GM19438 (cell line): Measurements from ENCODE around the gene PROS1.

Experiments used
- ATAC-seq: cut with Tn5 transposase; IDR thresholded peaks from one replicate; pipeline ENCODE4 v1.9.1; 2021; ENCODE audit warnings: low read depth; ENCODE audit not compliant: unreplicated experiment

The PROS1 gene

GRCh38 chr3:93973131-93974126 lies at the start of gene PROS1:
Gene PROS1 (minus strand): TSS chr3:93973896. CDS start chr3:93973749, 147 bp downstream.
- ATAC-seq: peak; percentile 87

- ATAC-seq: no peak
Observed at GRCh38 chr3:94020293-94020692, 46.6 kb upstream of the PROS1 start.

- no peak for ATAC-seq
Observed at GRCh38 chr3:94019659-94020058, 46.0 kb upstream of the PROS1 start.

- no peak for ATAC-seq
Observed at GRCh38 chr3:94015025-94015424, 41.3 kb upstream of the PROS1 start.

- no peak for ATAC-seq
Observed at GRCh38 chr3:94012185-94012584, 38.5 kb upstream of the PROS1 start.

- no peak for ATAC-seq
Observed at GRCh38 chr3:94011233-94011711, 37.6 kb upstream of the PROS1 start.

GRCh38 chr3:94009608-94010007 lies 35.9 kb upstream of the PROS1 start:
- no peak for ATAC-seq

GRCh38 chr3:94008253-94008652 lies 34.6 kb upstream of the PROS1 start:
- no peak for ATAC-seq

- ATAC-seq: peak; percentile 94
Observed at GRCh38 chr3:94004301-94004910, 30.7 kb upstream of the PROS1 start.

GRCh38 chr3:94001827-94002495 lies 28.3 kb upstream of the PROS1 start:
- ATAC-seq: no peak

GRCh38 chr3:94001191-94001590 lies 27.5 kb upstream of the PROS1 start:
- no peak for ATAC-seq

GRCh38 chr3:93994056-93994455 lies 20.4 kb upstream of the PROS1 start:
- ATAC-seq: no peak

- ATAC-seq: no peak
Observed at GRCh38 chr3:93992207-93992606, 18.5 kb upstream of the PROS1 start.

- ATAC-seq: no peak
Observed at GRCh38 chr3:93991631-93992030, 17.9 kb upstream of the PROS1 start.

GRCh38 chr3:93989241-93989640 lies 15.5 kb upstream of the PROS1 start:
- no peak for ATAC-seq

GRCh38 chr3:93988764-93989163 lies 15.1 kb upstream of the PROS1 start:
- ATAC-seq: no peak

- ATAC-seq: no peak
Observed at GRCh38 chr3:93988283-93988682, 14.6 kb upstream of the PROS1 start.

GRCh38 chr3:93984618-93985017 lies 10.9 kb upstream of the PROS1 start:
- no peak for ATAC-seq

- ATAC-seq: no peak
Observed at GRCh38 chr3:93983408-93983807, 9.7 kb upstream of the PROS1 start.

GRCh38 chr3:93981649-93982048 lies 8.0 kb upstream of the PROS1 start:
- no peak for ATAC-seq
